Dedifferentiated amniotic fluid mesenchymal stem cell (primary cell): ENCODE measurements around the gene CHST11.

ENCODE experiments used
- DNase-seq: peaks from one replicate; pipeline ENCODE4 v3.0.0-alpha.2; 2016; ENCODE audit errors: extremely low spot score

CHST11 gene

DNA sequence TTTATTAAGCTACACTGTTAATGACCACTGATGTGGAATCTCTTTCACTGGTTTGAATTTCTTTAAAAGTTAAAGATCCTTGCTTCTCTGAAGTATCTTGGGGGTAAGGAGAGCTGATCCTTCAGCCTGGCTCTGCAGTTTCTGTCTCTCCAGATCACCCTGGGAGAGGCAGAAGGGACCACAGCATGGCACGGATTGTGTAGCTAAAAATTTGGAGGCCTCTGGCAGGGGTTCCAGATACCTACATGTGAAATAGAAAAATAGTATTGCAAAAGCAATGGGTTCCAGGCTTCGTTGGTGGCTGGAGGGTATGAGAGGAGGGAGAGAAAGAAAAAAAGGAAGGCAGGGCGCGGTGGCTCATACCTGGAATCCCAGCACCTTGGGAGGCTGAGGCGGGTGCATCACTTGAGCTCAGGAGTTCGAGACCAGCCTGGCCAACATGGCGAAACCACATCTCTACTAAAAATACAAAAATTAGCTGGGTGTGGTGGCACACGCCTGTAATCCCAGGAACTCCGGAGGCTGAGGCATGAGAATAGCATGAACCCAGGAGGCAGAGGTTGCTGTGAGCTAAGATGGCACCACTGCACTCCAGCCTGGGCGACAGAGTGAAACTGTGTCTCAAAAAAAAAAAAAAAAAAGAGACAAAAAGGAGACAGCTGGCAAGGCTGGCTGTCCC, 3.4 kb downstream of the CHST11 start:
- DNase-seq, result no peak

GRCh38 chr12:104460973-104461698, 4.4 kb downstream of the CHST11 start:
- DNase-seq, result no peak

- no peak for DNase-seq
Observed at GRCh38 chr12:104462325-104462724, 5.6 kb downstream of the CHST11 start.

- DNase-seq, result no peak
Observed at GRCh38 chr12:104462931-104463339, 6.2 kb downstream of the CHST11 start.

GRCh38 chr12:104463368-104463767, 6.6 kb downstream of the CHST11 start:
- DNase-seq, result no peak

GRCh38 chr12:104464899-104465298, 8.2 kb downstream of the CHST11 start:
- no peak for DNase-seq

DNA sequence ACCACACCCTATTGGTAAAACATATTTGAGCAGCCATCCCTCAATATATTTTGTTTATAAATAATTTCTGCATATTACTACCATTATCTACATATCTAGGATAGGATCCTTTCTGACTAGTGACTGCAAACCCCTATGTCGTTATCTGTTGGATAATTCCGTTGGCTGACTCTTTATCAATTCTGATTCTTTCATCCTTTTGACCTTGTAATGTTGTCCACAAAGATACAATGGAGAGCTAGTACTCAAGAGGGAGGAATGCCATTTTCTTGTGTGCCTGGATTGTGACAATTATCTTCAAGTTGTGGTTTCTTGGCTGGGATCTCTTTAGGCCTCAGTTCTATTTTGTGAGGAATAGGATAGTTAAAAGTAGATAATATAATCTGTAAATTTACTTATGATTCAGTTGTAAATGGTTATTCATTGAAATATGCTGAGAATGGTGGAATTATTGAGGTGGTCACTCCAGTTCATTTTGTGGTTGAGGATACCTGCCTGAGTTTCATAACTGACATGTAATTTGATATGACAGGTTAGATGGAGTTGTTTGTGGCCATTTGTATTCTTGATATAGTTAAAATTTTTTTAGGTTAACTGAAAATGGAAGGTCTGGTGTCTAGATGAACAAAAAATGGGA, 10.1 kb downstream of the CHST11 start:
- no peak for DNase-seq

- DNase-seq, result no peak
Observed at GRCh38 chr12:104467346-104467837, 10.6 kb downstream of the CHST11 start.

DNA sequence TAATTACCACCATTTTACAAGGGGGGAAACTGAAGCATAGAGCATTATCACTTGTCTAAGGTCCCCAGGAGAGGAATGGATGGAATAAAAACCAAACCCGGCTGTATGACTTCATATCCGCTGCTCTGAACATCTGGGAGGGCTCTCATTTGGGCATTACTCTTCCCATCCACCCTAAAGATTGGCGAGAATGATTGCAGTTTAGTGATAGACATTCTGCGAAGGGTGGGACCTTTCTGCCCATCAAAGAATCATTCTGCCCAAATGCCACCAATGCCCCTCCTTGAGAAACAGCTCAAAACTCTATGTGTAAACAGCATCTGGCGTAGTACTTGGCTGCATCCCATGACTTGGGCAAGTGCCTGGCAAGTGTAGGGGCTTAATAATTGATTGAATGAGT, 11.6 kb downstream of the CHST11 start:
- no peak for DNase-seq

- no peak for DNase-seq
Observed at GRCh38 chr12:104469066-104469465, 12.3 kb downstream of the CHST11 start.

DNA sequence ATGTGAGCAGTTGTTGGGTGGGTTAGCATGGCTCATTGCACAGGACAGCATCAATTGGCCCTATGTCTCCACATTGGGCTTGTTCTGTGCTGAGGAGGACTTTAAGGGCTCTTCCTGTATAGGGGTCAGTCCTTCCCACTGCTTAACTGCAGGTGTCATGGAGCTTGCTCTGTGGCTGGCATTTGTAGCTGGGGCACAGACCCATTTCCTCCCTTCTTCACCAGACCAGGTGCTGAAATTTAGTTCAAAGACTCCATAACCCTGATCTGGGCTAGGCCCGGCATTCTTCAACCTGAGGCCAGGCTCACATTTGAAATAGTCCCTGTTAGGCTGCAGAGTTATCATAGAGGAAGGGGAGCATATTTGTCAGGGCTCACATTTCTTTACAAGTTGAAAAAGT, 12.8 kb downstream of the CHST11 start:
- DNase-seq, result no peak

- DNase-seq, result no peak
Observed at GRCh38 chr12:104470521-104470920, 13.8 kb downstream of the CHST11 start.

DNA sequence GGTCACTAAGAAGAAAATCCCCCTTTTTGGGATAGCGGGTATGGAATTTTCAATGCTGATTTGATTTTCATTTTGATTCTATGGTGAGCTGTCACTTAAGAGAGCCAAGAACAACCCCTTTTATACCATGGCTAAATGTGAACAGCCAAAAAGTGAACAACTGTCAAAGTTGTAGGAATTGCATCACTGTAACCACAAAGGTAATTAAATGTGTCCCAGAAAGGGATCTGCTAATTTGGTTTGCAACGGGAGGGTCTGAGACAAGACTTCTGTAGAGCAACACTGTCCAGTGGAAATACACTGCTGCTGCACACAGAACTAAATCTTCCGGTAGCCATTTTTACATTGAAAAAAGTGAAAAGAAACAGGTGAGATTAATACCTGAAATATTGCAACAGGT, 14.6 kb downstream of the CHST11 start:
- no peak for DNase-seq

- DNase-seq, result no peak
Observed at GRCh38 chr12:104472748-104473147, 16.0 kb downstream of the CHST11 start.

- DNase-seq, result no peak
Observed at GRCh38 chr12:104473374-104473983, 16.7 kb downstream of the CHST11 start.

GRCh38 chr12:104475271-104475670, 18.5 kb downstream of the CHST11 start:
- DNase-seq, result no peak

- DNase-seq, result no peak
Observed at GRCh38 chr12:104477510-104478390, 21.0 kb downstream of the CHST11 start.

GRCh38 chr12:104478396-104479122, 21.8 kb downstream of the CHST11 start:
- DNase-seq, result no peak

- DNase-seq, result no peak
Observed at GRCh38 chr12:104479123-104479662, 22.4 kb downstream of the CHST11 start.

DNA sequence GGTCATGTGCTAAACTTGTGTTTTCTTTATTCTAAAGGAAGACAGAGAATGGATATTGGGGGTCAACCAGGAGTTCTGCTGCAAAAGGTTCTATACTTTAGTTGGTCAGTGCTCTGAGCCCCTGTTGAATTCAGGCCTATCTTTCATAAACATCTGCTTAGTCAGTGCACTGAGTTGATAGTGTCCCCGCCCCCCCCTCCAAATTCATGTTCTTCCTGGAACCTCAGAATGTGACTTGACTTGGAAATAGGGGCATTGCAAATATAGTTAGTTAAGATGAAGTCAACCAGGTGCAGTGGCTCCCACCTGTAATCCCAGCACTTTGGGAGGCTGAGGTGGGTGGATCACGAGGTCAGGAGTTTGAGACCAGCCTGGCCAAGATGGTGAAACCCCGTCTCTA, 23.3 kb downstream of the CHST11 start:
- DNase-seq, result no peak
